GM12891 (cell line): Measurements from ENCODE around the gene PTPN12.

ENCODE experiments used
- POLR2A ChIP-seq: IDR thresholded peaks from 2 replicates; pipeline ENCODE4 v1.6.1; 2011; ENCODE audit warnings: low read depth, low read length, control low read depth
- TAF1 ChIP-seq: IDR thresholded peaks from 2 replicates; pipeline ENCODE4 v1.6.1; 2011; ENCODE audit warnings: low read depth, low read length, control low read depth

- TF ChIP-seq POLR2A (no peak), TAF1 (no peak)
Measured at GRCh38 chr7:77570330-77571011, 33.4 kb downstream of the PTPN12 start.
